ENCODE measurements around the gene GPRIN3.

DNA sequence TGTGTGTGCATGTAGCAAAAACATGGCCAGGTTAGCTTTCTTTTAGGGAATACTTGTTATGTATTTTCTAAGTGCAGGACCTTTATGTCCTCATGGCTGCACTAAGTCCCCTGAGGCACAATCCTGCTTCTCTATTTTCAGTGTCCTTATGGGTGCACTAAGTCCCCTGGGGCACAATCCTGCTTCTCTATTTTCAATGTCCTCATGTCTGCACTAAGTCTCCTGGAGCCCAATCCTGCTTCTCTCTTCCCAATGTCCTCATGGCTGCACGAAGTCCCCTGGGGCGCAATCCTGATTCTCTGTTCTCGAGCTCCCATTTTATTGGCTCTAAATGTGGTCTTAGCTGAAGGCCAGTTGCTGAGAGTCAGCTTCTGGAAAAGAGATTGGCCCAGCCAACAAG, 49.7 kb upstream of the GPRIN3 start:
- no peak for TF ChIP-seq POLR2A (IDR thresholded peaks at IDR 0.05)
- TF ChIP-seq, protein P1, sequence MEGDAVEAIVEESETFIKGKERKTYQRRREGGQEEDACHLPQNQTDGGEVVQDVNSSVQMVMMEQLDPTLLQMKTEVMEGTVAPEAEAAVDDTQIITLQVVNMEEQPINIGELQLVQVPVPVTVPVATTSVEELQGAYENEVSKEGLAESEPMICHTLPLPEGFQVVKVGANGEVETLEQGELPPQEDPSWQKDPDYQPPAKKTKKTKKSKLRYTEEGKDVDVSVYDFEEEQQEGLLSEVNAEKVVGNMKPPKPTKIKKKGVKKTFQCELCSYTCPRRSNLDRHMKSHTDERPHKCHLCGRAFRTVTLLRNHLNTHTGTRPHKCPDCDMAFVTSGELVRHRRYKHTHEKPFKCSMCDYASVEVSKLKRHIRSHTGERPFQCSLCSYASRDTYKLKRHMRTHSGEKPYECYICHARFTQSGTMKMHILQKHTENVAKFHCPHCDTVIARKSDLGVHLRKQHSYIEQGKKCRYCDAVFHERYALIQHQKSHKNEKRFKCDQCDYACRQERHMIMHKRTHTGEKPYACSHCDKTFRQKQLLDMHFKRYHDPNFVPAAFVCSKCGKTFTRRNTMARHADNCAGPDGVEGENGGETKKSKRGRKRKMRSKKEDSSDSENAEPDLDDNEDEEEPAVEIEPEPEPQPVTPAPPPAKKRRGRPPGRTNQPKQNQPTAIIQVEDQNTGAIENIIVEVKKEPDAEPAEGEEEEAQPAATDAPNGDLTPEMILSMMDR (IDR thresholded peaks at IDR 0.05) = no peak
- TF ChIP-seq EP300 (IDR thresholded peaks at IDR 0.05) = no peak
